Activated naive CD4-positive, alpha-beta T cell treated with anti-CD3 and anti-CD28 coated beads, Interleukin-2, amount 50 U/mL, for 24 hours (primary cell): ENCODE data around the gene UBE3D.
"Not testable (repeated sequence)": the region's sequence is repeated elsewhere in the genome, so short reads cannot be mapped to it uniquely, and the experiment has no call there.

Source experiments
- H3K27ac Mint-ChIP-seq: one replicate; pipeline ENCODE4 v1.8.0; 2021; ENCODE audit warnings: mild to moderate bottlenecking, mixed read lengths
- H3K27me3 Mint-ChIP-seq: one replicate; pipeline ENCODE4 v1.8.0; 2021; ENCODE audit warnings: mixed read lengths
- H3K36me3 Mint-ChIP-seq: one replicate; pipeline ENCODE4 v1.8.0; 2021; ENCODE audit warnings: mixed read lengths
- H3K4me1 Mint-ChIP-seq: one replicate; pipeline ENCODE4 v1.8.0; 2021; ENCODE audit warnings: mixed read lengths
- H3K4me3 Mint-ChIP-seq: one replicate; pipeline ENCODE4 v1.8.0; 2021; ENCODE audit warnings: mild to moderate bottlenecking, mixed read lengths
- H3K9me3 Mint-ChIP-seq: one replicate; pipeline ENCODE4 v1.8.0; 2021; ENCODE audit warnings: mixed read lengths

The UBE3D gene

DNA sequence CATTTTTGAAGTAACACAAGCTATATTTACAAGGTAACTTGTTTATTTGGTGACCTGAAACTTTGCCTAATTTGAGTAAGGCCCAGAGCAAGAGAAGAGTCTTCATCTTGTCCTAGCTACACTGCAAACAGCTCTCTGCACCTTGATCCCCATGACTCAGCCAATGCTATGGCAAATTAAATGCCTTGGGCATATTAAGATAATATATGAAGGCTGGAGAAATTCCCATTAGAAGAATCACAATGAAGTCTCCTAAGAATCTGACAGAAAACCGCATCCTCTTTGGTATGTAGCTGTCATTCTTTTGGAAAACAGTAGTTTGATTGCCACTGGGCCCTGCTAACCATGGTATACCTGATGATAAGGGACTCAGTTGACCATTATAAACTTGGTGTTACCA lies 204.5 kb downstream of the UBE3D start:
- H3K4me3 Mint-ChIP-seq = no peak overlapping the region
- H3K9me3 Mint-ChIP-seq = no peaks in the 10 kb centered on the region
- H3K4me1 Mint-ChIP-seq = no peaks in the 10 kb centered on the region
- no peaks in the 10 kb centered on the region for H3K36me3 Mint-ChIP-seq
- H3K27me3 Mint-ChIP-seq = no peaks in the 10 kb centered on the region
- no peak overlapping the region for H3K27ac Mint-ChIP-seq

DNA sequence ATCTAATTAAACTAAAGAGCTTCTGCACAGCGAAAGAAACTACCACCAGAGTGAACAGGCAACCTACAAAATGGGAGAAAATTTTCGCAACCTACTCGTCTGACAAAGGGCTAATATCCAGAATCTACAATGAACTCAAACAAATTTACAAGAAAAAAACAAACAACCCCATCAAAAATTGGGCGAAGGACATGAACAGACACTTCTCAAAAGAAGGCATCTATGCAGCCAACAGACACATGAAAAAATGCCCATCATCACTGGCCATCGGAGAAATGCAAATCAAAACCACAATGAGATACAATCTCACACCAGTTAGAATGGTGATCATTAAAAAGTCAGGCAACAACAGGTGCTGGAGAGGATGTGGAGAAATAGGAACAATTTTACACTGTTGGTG lies 209.6 kb downstream of the UBE3D start:
- H3K27ac Mint-ChIP-seq, H3K27me3 Mint-ChIP-seq, H3K36me3 Mint-ChIP-seq, H3K4me3 Mint-ChIP-seq, H3K4me1 Mint-ChIP-seq: not testable (repeated sequence)
- peaks cover 13% of the 10 kb centered on the region for H3K9me3 Mint-ChIP-seq

DNA sequence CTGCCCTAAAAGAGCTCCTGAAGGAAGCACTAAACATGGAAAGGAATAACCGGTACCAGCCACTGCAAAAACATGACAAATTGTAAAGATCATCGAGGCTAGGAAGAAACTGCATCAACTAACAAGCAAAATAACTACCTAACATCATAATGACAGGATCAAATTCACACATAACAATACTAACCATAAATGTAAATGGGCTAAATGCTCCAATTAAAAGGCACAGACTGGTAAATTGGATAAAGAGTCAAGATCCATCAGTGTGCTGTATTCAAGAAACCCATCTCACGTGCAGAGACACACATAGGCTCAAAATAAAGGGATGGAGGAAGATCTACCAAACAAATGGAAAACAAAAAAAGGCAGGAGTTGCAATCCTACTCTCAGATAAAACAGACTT lies 212.7 kb downstream of the UBE3D start:
- peaks cover 25% of the 10 kb centered on the region for H3K9me3 Mint-ChIP-seq
- H3K4me3 Mint-ChIP-seq, H3K27me3 Mint-ChIP-seq, H3K27ac Mint-ChIP-seq, H3K36me3 Mint-ChIP-seq, H3K4me1 Mint-ChIP-seq: not testable (repeated sequence)

DNA sequence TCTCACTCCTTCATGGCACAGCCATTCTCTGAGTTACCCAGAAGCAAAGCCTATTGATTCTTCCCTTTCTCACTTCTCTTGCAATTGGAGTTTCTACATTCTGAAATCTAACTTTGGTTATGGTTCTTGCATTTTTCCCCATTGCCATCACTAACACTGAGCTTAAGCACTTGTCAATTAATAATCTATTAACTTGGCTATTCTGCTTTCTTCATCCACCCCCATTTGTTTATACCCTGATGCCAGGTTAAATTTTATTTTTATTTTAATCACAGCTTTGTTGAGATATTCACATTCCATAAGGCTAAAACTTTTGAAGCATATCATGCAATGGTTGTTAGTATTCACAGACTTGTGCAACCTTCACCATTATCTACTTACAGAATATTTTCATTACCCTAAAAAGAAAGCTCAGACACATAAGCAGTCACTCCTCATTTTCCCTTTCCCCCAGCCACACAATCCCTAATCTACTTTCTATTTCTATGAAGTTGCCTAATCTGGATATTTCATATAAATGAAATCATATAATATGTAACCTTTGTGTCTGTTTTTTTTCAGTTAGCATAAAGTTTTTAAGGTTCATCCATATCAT lies 222.3 kb downstream of the UBE3D start:
- no peak overlapping the region for H3K27ac Mint-ChIP-seq
- H3K27me3 Mint-ChIP-seq = no peaks in the 10 kb centered on the region
- H3K4me1 Mint-ChIP-seq = no peaks in the 10 kb centered on the region
- H3K36me3 Mint-ChIP-seq = no peaks in the 10 kb centered on the region
- H3K9me3 Mint-ChIP-seq = no peaks in the 10 kb centered on the region
- H3K4me3 Mint-ChIP-seq = no peak overlapping the region

DNA sequence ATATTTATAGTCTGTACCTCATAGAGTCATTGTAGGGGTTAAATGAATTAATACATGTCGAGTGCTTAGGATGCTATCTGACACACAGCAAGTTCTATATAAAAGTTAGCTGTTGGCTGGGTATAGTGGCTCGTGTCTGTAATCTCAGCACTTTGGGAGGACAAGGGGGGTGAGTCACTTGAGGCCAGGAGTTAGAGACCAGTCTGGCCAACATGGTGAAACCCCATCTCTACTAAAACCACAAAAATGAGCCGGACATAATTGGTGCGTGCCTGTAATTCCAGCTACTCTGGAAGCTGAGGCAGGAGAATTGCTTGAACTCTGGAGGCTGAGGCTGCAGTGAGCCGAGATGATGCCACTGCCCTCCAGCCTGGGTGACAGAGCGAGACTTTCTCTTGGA lies 222.9 kb downstream of the UBE3D start:
- Mint-ChIP-seq H3K27me3 (no peaks in the 10 kb centered on the region), H3K4me3 (no peak overlapping the region), H3K9me3 (no peaks in the 10 kb centered on the region), H3K27ac (no peak overlapping the region), H3K36me3 (no peaks in the 10 kb centered on the region), H3K4me1 (no peaks in the 10 kb centered on the region)
